NCI-H1048 (cell line): ENCODE data around the gene EPG5.
"Not testable (repeated sequence)": the region's sequence is repeated elsewhere in the genome, so short reads cannot be mapped to it uniquely, and the experiment has no call there.

ENCODE experiments used
- DNase-seq: peaks from one replicate; lab custom pipeline; 2025; lab: John Stamatoyannopoulos, UW

The EPG5 gene, protein sequence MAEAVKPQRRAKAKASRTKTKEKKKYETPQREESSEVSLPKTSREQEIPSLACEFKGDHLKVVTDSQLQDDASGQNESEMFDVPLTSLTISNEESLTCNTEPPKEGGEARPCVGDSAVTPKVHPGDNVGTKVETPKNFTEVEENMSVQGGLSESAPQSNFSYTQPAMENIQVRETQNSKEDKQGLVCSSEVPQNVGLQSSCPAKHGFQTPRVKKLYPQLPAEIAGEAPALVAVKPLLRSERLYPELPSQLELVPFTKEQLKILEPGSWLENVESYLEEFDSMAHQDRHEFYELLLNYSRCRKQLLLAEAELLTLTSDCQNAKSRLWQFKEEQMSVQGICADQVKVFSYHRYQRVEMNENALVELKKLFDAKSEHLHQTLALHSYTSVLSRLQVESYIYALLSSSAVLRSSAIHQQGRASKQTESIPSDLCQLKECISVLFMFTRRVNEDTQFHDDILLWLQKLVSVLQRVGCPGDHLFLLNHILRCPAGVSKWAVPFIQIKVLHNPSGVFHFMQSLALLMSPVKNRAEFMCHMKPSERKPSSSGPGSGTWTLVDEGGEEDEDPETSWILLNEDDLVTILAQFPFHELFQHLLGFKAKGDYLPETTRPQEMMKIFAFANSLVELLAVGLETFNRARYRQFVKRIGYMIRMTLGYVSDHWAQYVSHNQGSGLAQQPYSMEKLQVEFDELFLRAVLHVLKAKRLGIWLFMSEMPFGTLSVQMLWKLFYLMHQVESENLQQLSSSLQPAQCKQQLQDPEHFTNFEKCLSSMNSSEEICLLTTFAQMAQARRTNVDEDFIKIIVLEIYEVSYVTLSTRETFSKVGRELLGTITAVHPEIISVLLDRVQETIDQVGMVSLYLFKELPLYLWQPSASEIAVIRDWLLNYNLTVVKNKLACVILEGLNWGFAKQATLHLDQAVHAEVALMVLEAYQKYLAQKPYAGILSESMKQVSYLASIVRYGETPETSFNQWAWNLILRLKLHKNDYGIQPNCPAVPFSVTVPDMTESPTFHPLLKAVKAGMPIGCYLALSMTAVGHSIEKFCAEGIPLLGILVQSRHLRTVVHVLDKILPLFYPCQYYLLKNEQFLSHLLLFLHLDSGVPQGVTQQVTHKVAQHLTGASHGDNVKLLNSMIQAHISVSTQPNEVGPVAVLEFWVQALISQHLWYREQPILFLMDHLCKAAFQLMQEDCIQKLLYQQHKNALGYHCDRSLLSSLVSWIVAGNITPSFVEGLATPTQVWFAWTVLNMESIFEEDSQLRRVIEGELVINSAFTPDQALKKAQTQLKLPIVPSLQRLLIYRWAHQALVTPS (N-terminal part only)

GRCh38 chr18:45967007-45967706 lies at the start of gene EPG5:
TSS of gene EPG5 (minus strand) at chr18:45967329. CDS start at chr18:45967239, 90 bp downstream.
- DNase-seq, result peak; percentile 79

DNA sequence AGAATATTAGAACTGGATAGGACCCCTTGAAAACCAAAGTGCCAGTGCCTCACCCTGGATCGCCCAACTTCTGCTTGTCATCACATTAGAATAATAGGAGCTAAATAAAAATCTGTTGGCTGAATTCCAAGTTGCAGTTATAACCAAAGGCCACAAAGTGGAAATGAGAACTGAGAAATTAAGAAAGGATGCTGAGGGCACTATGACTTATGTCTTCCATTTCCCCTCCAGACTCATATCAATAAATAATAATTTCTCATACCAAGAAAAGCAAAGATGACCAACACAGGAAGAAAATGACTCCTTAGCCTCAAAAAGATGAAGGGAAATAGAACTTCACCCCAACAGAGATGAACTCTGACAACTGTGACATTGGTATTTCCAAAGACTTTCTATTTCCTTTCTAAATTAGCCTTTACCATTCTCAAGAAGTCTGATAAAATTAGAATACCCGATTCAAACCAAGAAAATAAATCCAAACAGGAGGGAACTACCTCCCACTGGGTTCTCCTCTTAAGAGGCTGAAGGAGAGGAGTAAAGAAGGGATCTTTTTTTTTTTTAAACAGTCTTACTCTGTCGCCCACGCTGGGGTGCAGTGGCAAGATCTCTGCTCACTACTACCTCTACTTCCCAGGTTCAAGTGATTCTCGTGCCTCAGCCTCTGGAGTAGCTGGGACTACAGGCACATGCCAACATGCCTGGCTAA lies 46.5 kb upstream of the EPG5 start:
- DNase-seq, result no peak

GRCh38 chr18:46010676-46011075 lies 43.5 kb upstream of the EPG5 start:
- DNase-seq, result no peak

DNA sequence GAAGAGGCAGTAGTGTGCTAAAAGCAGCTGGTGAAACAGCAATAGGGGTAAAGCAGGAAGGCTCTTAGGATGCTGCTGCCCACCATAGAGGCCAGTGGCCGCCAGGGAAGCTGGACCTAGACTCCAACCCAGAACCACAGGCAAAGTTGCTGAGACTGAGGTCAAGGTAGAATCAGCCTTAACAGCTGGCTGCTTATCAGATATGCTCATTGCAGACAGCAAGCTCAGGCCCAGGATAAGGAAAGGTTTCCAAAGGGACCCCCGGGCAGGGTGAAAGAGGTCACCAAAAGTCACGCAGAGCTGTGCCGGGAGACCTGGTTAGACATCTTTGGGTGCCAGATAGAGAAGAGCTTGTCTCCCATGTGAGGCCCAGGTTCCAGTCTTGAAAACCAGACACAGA lies 42.9 kb upstream of the EPG5 start:
- DNase-seq, result no peak

- no peak for DNase-seq
These were observed 42.2 kb upstream of the EPG5 start for GRCh38 chr18:46009125-46009840.

GRCh38 chr18:46008531-46008930 lies 41.4 kb upstream of the EPG5 start:
- DNase-seq, result no peak

GRCh38 chr18:46007165-46007564 lies 40.0 kb upstream of the EPG5 start:
- DNase-seq, result no peak

GRCh38 chr18:46002934-46003333 lies 35.8 kb upstream of the EPG5 start:
- DNase-seq, result no peak

DNA sequence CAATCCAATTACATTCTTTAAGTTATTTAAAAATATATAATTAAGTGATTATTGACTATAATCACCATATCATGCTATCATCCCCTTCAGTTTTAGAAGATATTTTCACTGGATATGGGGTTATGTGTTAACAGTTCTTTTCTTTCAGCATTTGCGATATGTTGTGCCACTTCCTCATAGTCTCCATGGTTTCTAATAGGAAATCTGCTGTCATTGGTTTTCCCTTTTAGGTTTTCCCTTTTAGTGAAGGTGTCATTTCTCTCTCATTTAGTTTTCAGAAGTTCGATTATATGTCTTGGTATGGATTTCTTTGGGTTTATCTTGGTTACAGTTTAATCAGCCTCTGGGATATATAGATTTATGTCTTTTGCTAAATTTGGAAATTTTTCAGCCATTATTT lies 34.8 kb upstream of the EPG5 start:
- no peak for DNase-seq

GRCh38 chr18:46001074-46001473 lies 33.9 kb upstream of the EPG5 start:
- no peak for DNase-seq

DNA sequence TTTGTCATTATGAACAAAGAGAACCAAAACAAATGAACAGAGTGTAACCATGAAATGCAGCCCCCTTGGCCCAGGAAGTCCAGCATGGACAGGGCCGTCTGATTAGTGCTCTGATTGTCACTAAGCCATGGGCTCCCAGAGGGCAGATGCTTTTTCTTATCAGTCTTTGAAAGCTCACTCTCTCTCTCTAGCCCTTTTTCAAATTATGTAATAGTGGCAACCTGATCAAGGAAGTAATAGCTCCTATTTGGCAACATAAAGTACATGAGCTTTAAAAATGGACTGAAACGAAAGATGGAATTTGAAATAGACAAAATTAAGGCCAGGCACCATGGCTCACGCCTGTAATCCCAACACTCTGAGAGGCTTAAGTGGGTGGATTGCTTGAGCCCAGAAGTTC lies 32.4 kb upstream of the EPG5 start:
- DNase-seq, result no peak

- no peak for DNase-seq
These were observed 31.1 kb upstream of the EPG5 start for GRCh38 chr18:45998244-45998643.

DNA sequence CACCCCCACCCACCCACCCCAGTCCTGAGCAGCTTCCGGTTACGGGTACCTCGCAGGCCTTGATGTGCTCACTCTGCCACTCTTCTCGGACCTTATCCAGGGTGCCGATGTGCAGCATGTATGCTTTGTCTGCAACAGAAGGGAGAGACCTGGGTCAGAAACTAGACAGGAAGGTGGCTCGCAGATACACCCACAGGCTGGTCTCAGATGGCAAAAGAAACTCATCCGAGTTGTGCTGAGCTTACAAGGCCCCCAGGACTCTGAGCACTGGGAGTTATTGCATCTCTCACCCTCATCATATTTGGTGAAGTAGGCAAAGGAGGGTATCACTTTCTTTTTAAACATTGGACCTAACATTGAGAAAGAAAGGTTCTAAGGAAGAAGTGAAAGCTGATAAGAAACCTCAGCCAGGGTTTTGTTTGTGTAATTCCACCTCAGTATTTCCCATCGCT lies 30.6 kb upstream of the EPG5 start:
- DNase-seq, result no peak

DNA sequence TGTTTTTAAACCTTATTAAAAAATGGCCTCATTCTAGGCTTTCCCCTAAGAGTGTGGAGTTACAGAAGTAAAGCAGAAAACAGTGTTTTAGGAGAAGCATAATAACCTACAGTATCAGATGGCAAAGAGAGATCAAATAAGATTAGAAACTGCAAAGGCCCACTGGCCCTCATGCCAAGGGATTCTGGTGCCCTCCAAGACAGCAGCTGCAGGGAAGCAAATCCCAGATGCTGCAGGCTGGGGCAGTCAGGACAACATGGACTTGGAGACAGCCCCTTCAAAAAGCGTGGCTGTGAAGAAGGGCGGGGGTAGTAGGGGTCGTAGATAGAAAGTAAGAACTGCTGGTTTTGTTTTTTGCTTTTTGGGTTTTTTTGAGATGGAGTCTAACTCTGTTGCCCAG lies 28.3 kb upstream of the EPG5 start:
- no peak for DNase-seq

GRCh38 chr18:45993438-45993837 lies 26.3 kb upstream of the EPG5 start:
- no peak for DNase-seq

- not testable (repeated sequence) for DNase-seq
These were observed 25.4 kb upstream of the EPG5 start for GRCh38 chr18:45992527-45992926.

DNA sequence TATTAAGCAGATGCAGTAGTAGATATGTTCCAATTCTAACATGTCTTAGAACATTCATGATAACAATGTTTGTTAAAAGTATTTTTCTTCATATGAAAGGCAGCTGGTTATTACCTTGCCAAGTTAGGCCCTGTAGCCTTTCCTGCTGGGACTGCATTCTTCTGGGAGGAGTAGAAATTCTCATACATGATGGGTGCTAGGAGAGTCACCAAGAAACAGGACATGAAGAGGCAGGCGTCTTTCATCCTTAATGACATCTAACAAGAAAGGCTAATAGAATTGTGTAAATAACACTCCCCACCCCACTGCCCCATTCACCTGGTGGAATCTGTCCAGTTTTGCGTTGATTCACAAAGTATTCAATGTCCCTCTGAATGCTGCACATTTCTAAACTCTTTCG lies 24.7 kb upstream of the EPG5 start:
- DNase-seq, result no peak

DNA sequence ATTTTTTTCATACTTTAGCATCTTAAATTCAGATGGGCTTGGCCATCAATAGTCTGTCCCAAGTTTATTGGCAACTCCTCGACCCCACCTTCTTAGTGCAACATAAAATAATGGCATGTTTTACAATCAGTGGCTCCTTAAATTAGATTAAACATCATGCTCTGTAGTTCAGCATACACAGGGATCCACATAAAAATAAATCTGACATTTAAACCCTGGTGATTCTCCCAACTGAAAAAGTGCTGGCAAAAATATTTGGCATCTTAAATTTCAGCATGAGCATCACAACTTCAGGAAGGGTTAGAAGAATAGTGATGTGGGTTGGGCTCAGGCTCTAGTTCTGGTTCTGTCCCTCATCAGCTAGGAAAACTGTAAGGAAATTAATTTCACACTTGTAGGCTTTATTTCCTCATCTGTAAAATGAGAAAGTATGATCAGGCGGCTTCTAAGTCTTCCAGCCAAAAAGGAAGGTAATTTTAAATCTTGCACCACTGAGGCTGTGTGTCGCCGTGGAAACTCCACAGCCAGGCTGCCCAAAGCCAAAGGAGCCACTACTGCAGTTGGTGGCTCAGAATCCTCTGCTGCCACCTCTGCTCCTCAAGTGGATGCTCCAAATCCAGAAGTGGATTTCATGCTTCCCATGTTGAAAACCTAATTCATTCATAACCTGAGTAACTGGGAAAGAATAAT lies 17.6 kb upstream of the EPG5 start:
- DNase-seq, result no peak

DNA sequence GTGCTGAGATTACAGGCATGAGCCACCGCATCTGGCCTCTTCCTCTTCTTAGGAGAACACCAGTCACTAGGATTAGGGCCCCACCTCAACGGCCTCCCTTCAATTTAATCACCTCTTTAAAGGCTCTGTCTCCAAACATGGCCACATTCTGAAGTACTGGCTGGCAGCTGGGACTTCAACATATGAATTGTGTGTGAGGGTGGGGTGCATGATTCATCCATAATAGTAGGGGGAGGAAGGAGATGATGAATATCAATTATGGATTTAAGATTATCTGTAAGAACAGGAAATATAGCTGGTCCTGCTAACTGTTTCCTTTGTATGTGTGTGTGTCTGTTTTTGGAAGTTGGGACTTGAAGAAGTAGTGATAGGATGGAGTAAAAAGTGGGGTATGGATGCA lies 14.7 kb upstream of the EPG5 start:
- DNase-seq, result no peak

DNA sequence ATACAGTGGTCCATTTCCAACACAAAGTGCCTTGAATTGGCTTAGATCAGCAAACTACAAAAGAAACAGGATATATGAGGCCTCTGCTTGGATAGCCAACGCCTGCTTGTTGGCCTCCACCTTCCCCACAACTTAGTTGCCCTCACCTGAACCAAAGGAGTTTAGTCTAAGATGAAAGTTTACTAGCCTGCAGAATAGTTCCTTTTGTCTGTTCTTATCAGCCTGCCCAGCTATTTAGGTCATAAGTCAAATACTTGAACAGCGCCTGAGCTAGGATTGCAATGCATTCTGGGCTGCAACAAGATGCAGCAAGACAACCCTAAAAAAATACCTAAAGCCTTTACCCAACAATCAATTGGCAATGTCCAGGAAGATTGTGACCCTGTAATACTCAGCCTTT lies 13.1 kb upstream of the EPG5 start:
- DNase-seq, result no peak
